OCI-LY7 (cell line): Measurements from ENCODE around the gene CSNK1D. TPM values are rescaled to one million over a fixed set of nuclear protein-coding genes. Genes with fewer than 3 reads are reported as not detected.

ENCODE experiments used
- BruUV-seq: library from RNA; stranded (reverse); fragments of 400-500 nt; replicated peaks from 2 replicates; lab custom pipeline; 2021; lab: Mats Ljungman, UMichigan
- CTCF ChIA-PET: fragments of 300-600 bp; sonication (Branson Sonifier 250); formaldehyde crosslinking; loops from one replicate; lab custom pipeline; 2022; ENCODE audit warnings: antibody characterized with exemption; ENCODE audit not compliant: unreplicated experiment; lab: Charles Lee
- POLR2A ChIA-PET: fragments of 300-600 bp; sonication (Branson Sonifier 250); formaldehyde crosslinking; loops from one replicate; lab custom pipeline; 2022; ENCODE audit warnings: antibody characterized with exemption; lab: Charles Lee
- DNase-seq: peaks from one replicate; pipeline ENCODE4 v3.0.0-alpha.2; 2015; ENCODE audit warnings: low spot score
- H2AFZ ChIP-seq: fragments of 200-600 bp; sonication (generic), shearing (Covaris generic); 2 replicates; pipeline ENCODE4 v1.6.1; 2014; ENCODE audit warnings: mild to moderate bottlenecking, antibody characterized with exemption, low read length, moderate library complexity
- H3K27ac ChIP-seq: fragments of 200-600 bp; sonication (generic); 2 replicates; pipeline ENCODE4 v1.5.1; 2014; ENCODE audit warnings: mixed run types, low read depth, mild to moderate bottlenecking, moderate library complexity, low read length, inconsistent platforms; ENCODE audit not compliant: poor library complexity, severe bottlenecking
- H3K36me3 ChIP-seq: fragments of 200-600 bp; sonication (generic); 2 replicates; pipeline ENCODE4 v1.6.1; 2014; ENCODE audit warnings: mild to moderate bottlenecking, antibody characterized with exemption, low read length, moderate library complexity, mixed read lengths; ENCODE audit not compliant: insufficient read depth
- H3K4me1 ChIP-seq: fragments of 200-600 bp; sonication (generic); 2 replicates; pipeline ENCODE4 v1.5.1; 2014; ENCODE audit warnings: mild to moderate bottlenecking, low read length; ENCODE audit not compliant: insufficient read depth, poor library complexity, severe bottlenecking
- H3K4me2 ChIP-seq: fragments of 200-600 bp; sonication (generic); 2 replicates; pipeline ENCODE4 v1.6.1; 2014; ENCODE audit warnings: mild to moderate bottlenecking, low read length
- H3K4me3 ChIP-seq: fragments of 200-600 bp; sonication (generic); 2 replicates; pipeline ENCODE4 v1.5.1; 2014; ENCODE audit warnings: mild to moderate bottlenecking, low read depth, low read length; ENCODE audit not compliant: poor library complexity, severe bottlenecking
- H3K79me2 ChIP-seq: fragments of 200-600 bp; sonication (generic); 2 replicates; pipeline ENCODE4 v1.6.1; 2016; ENCODE audit warnings: low read depth, mild to moderate bottlenecking, low read length, moderate library complexity, mixed read lengths; ENCODE audit not compliant: insufficient read depth
- H3K9me2 ChIP-seq: fragments of 200-600 bp; sonication (generic); 2 replicates; pipeline ENCODE4 v1.6.1; 2016; ENCODE audit warnings: mild to moderate bottlenecking, low read length, mixed read lengths; ENCODE audit not compliant: insufficient read depth
- H3K9me3 ChIP-seq: fragments of 200-600 bp; sonication (generic); 2 replicates; pipeline ENCODE4 v1.6.1; 2014; ENCODE audit warnings: mild to moderate bottlenecking, mixed run types, low read length, mixed read lengths
- H4K20me1 ChIP-seq: fragments of 200-600 bp; sonication (generic); 2 replicates; pipeline ENCODE4 v1.6.1; 2014; ENCODE audit warnings: mild to moderate bottlenecking, antibody characterized with exemption, low read length, moderate library complexity, mixed read lengths; ENCODE audit not compliant: insufficient read depth
- CTCF ChIP-seq: fragments of 200-600 bp; sonication (generic); conservative IDR thresholded peaks from 2 replicates; pipeline ENCODE4 v1.5.1; 2014; ENCODE audit warnings: mild to moderate bottlenecking, antibody characterized with exemption, low read length, moderate library complexity, mixed read lengths
- EZH2phosphoT487 ChIP-seq: fragments of 200-600 bp; sonication (generic); IDR thresholded peaks from 2 replicates; pipeline ENCODE4 v1.6.1; 2018; ENCODE audit warnings: low read depth, borderline replicate concordance, mild to moderate bottlenecking, mixed run types, antibody characterized with exemption, low read length, moderate library complexity, mixed read lengths
- intact Hi-C: fragments of 100-400 bp; cut with micrococcal nuclease; formaldehyde crosslinking; loops from one replicate; pipeline ENCODE4 v1.10.0; 2022; ENCODE audit not compliant: unreplicated experiment
- total RNA-seq, 2 experiments: library from RNA; depleted of rRNA in 1 of 2; stranded (reverse); fragments of >200 nt in 1 of 2; shearing (Covaris generic) in 1 of 2; gene quantifications; 2 replicates each; pipeline ENCODE4 v1.2.3, GENCODE V29; 2014 to 2022

Gene CSNK1D
- total RNA-seq, 2 experiments from 2014 or later = 53.0 to 181 TPM

- TF ChIP-seq EZH2phosphoT487 (no peak), CTCF (no peak)
- Histone ChIP-seq H3K4me1 (no peaks in the 10 kb centered on the region), H3K4me2 (no peak overlapping the region), H3K79me2 (no peaks in the 10 kb centered on the region), H3K9me3 (peaks cover 8% of the 10 kb centered on the region; the same call in 1 of the 2 replicates), H2AFZ (no peak overlapping the region), H3K4me3 (no peak overlapping the region), H4K20me1 (no peaks in the 10 kb centered on the region), H3K36me3 (no peaks in the 10 kb centered on the region), H3K9me2 (no peaks in the 10 kb centered on the region), H3K27ac (no peak overlapping the region)
- no peak for DNase-seq
- intact Hi-C loops = no loop called here
- BruUV-seq = no TSS peak
- CTCF ChIA-PET = no interaction called here
- POLR2A ChIA-PET = no interaction called here
These were observed 42.3 kb upstream of the CSNK1D start for GRCh38 chr17:82315703-82316358.

DNA sequence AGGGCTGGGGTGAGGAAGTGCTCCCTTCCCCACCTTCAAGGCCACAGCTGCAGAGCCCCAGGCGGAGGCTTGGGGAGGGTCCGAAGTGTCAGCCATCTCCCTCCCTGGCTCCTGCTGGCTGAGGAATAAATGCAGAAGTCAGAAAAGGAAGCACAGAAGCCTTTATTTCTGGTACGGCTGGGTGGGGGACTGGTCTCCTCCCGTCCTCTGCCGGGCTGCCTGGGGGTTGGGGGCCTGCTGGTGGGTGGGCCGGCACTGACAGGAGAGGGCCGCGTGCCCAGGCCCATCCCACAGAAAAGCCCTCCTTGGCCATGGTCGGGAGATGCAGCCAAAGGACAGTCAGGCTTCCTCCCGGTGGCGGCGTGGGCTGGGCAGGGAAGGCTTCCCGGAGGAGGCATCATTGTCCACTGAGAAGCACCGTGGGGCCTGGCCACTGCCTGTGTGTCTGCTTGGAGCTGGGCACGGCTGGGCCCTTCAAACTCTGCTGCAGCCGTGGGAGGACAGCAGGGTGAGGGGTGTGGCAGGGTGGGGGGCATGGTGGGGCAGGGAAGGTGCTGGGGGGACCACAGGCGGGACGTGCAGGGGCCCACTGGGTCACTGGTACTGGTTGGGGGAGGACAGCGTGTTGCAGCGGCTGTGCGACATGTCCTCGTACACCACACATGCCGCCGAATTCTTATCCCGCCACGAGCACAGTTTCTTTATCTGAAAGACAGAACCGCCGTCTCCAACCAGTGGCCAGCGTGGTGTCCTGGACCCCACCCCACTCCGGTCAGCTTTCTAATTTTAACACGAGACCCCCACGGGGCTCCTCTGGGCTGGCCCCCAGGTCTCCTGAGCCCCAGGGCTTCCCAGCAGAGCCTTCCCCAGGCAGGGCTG, 41.5 kb upstream of the CSNK1D start:
- Histone ChIP-seq H3K36me3 (no peaks in the 10 kb centered on the region), H3K9me2 (no peaks in the 10 kb centered on the region), H3K79me2 (no peaks in the 10 kb centered on the region), H3K4me3 (no peak overlapping the region), H4K20me1 (no peaks in the 10 kb centered on the region), H3K4me1 (no peaks in the 10 kb centered on the region), H3K9me3 (peaks cover 8% of the 10 kb centered on the region; the same call in 1 of the 2 replicates), H3K27ac (no peak overlapping the region), H2AFZ (no peak overlapping the region), H3K4me2 (no peak overlapping the region)
- CTCF ChIA-PET = no interaction called here
- no TSS peak for BruUV-seq
- DNase-seq = no peak
- TF ChIP-seq EZH2phosphoT487 (no peak), CTCF (no peak)
- POLR2A ChIA-PET = no interaction called here
- intact Hi-C loops = no loop called here
